ENCODE data around the gene UBAC2. TPM values are rescaled to one million over a fixed set of nuclear protein-coding genes. Genes with fewer than 3 reads are reported as not detected.
A peak's percentile ranks its signal among the peaks of the same experiment; 100 is the strongest.

UBAC2 gene
- total and polyA plus RNA-seq, 4 donors = 32.9 to 42.3 (median 35.3) TPM

GRCh38 chr13:99382428-99383133 is 181.9 kb downstream of the UBAC2 start:
- Histone ChIP-seq H3K4me1 (ENCODE audit: control insufficient read depth in 4 of 4, insufficient read depth in 4 of 4, low read length in 3 of 4) (no peaks in the 10 kb centered on the region), H3K9ac (ENCODE audit: low read depth in 1 of 2, low read length in 2 of 2) (no peak overlapping the region), H3K27me3 (ENCODE audit: control insufficient read depth in 4 of 4, insufficient read depth in 4 of 4, low read length in 3 of 4) (no peaks in the 10 kb centered on the region), H3K27ac (ENCODE audit: low read depth in 1 of 2, low read length in 2 of 2) (no peak overlapping the region), H3K4me3 (ENCODE audit: low read depth in 1 of 3, low read length in 3 of 3) (no peak overlapping the region), H3K9me3 (ENCODE audit: control insufficient read depth in 4 of 4, low read length in 3 of 4) (no peaks in the 10 kb centered on the region), H3K36me3 (ENCODE audit: control insufficient read depth in 4 of 4, insufficient read depth in 3 of 4, low read depth in 1 of 4, low read length in 3 of 4) (peaks cover 4 to 11% (median 6%) of the 10 kb centered on the region in 4 donors)
- DNase-seq (ENCODE audit: low spot score) = peak; percentile 30
- TF ChIP-seq ATF3 (IDR thresholded peaks at IDR 0.05) (no peak), EGR1 (IDR thresholded peaks at IDR 0.05; ENCODE audit: low read depth in 2 of 2) (no peak), ZBTB33 (IDR thresholded peaks at IDR 0.05) (no peak), RAD21 (IDR thresholded peaks at IDR 0.05) (no peak), TAF1 (conservative IDR thresholded peaks at IDR 0.05) (no peak), HNF4G (IDR thresholded peaks at IDR 0.05) (no peak), MAX (IDR thresholded peaks at IDR 0.05) (no peak), HNF4A (conservative IDR thresholded peaks at IDR 0.05) (no peak), SP1 (IDR thresholded peaks at IDR 0.05) (no peak), YY1 (IDR thresholded peaks at IDR 0.05) (no peak), CTCF (IDR thresholded peaks at IDR 0.05; ENCODE audit: low read depth, low read length, missing input control) (no peak), JUND (IDR thresholded peaks at IDR 0.05) (no peak), FOXA1 (IDR thresholded peaks at IDR 0.05) (no peak), GABPA (IDR thresholded peaks at IDR 0.05 in 1 of 2, conservative IDR thresholded peaks at IDR 0.05 in 1 of 2) (no peak), NR2F2 (IDR thresholded peaks at IDR 0.05) (no peak), FOXA2 (IDR thresholded peaks at IDR 0.05) (no peak)
- WGBS = 86% methylated on average over 9 of the region's 9 CpGs

- 85% methylated on average over 11 of the region's 11 CpGs for WGBS
- Histone ChIP-seq H3K9me3 (ENCODE audit: control insufficient read depth in 4 of 4, low read length in 3 of 4) (no peaks in the 10 kb centered on the region), H3K27me3 (ENCODE audit: control insufficient read depth in 4 of 4, insufficient read depth in 4 of 4, low read length in 3 of 4) (no peaks in the 10 kb centered on the region), H3K36me3 (ENCODE audit: control insufficient read depth in 4 of 4, insufficient read depth in 3 of 4, low read depth in 1 of 4, low read length in 3 of 4) (peaks cover 0 to 11% (median 3%) of the 10 kb centered on the region in 4 donors), H3K4me1 (ENCODE audit: control insufficient read depth in 4 of 4, insufficient read depth in 4 of 4, low read length in 3 of 4) (no peaks in the 10 kb centered on the region), H3K9ac (ENCODE audit: low read depth in 1 of 2, low read length in 2 of 2) (no peak overlapping the region), H3K4me3 (ENCODE audit: low read depth in 1 of 3, low read length in 3 of 3) (no peak overlapping the region), H3K27ac (ENCODE audit: low read depth in 1 of 2, low read length in 2 of 2) (no peak overlapping the region)
- peak; percentile 20 for DNase-seq (ENCODE audit: low spot score)
- TF ChIP-seq RAD21 (IDR thresholded peaks at IDR 0.05) (no peak), YY1 (IDR thresholded peaks at IDR 0.05) (no peak), JUND (IDR thresholded peaks at IDR 0.05) (no peak), CTCF (IDR thresholded peaks at IDR 0.05; ENCODE audit: low read depth, low read length, missing input control) (no peak), NR2F2 (IDR thresholded peaks at IDR 0.05) (no peak), SP1 (IDR thresholded peaks at IDR 0.05) (no peak), MAX (IDR thresholded peaks at IDR 0.05) (no peak)
These were observed 182.9 kb downstream of the UBAC2 start for GRCh38 chr13:99383511-99383921.
